ENCODE measurements around the gene IL1R2. TPM values are rescaled to one million over a fixed set of nuclear protein-coding genes. Genes with fewer than 3 reads are reported as not detected.

IL1R2 gene
- total and polyA plus RNA-seq, 2 of the 13 experiments (the other 11 are each of a cell fraction or from before 2014, with no cell fraction given): 3.6 to 7.3 TPM

DNA sequence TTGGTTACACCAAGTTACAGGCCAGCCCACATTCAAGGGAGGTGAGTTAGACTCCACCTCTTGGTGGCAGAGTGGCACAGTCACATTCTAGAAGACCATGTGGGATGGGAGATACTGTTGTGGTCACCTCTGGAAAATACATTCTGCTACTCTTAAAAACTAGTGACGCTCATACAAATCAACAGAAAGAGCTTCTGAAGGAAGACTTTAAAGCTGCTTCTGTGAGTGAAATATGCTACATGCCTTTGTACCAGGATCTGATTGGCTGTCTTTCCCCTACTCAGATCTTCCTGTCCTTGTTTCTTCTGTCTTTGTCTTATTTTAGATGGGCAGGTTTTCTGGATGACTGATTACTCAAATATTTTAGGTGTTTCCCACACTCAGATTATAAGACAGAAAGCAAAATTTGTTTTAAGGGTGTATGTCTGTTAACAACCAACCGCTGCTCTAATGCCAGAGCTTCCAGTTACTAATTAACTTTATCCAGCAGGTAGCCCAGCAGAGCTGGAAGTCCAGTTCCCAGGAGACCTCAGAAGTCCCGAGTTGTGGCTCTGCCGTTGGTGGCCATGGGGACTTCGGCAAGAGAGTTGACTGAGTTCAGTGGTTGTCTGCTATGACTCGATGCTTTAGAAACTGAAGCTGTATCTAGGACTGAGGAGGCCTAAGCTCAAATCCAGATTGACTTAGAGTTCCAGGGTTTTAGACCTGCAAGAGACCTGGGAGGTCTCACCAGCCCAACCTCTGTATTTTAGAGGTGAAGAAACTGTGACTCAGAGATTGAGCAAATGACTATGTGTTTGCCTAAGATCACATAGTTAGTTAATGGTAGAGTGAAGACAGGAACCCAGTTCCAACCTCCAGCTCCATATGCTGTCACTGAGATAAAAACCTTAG is 7.4 kb downstream of the IL1R2 start:
- intact Hi-C loops (cut with micrococcal nuclease; ENCODE audit: unreplicated experiment) (no loop called here), in situ Hi-C loops (cut with HindIII; ENCODE audit: extremely low pct_ligation_motif_present, low pct_unique_long_range_greater_than_20kb) (loop anchor here (10.0 kb wide), 1 partner anchor 356 kb away; the partner anchor contains the start of gene IL18R1)
- TSS peak; percentile 67 for BruUV-seq (replicated peaks)
- Histone ChIP-seq H3K9me3 (ENCODE audit: low read length) (no peaks in the 10 kb centered on the region), H3K79me2 (ENCODE audit: insufficient read depth, low read length) (no peaks in the 10 kb centered on the region), H3K27me3 (ENCODE audit: control insufficient read depth in 1 of 2, insufficient read depth in 2 of 2, low read length in 2 of 2) (peaks cover 2 to 17% of the 10 kb centered on the region in 2 experiments), H3K4me1 (ENCODE audit: insufficient read depth, low read length) (peaks cover 38% of the 10 kb centered on the region), H3K4me2 (ENCODE audit: low read depth, low read length) (peak overlapping the region; percentile 94), H3K27ac (ENCODE audit: extremely low read length, insufficient read depth, low read length) (peak overlapping the region; percentile 86), H2AFZ (ENCODE audit: low read length) (peak overlapping the region; percentile 83), H3K4me3 (replicated peaks in 1 of 3; ENCODE audit: insufficient read depth in 1 of 3, low read depth in 2 of 3, low read length in 3 of 3) (peak overlapping the region; percentile 6 to 60 (median 54)), H3K36me3 (replicated peaks in 1 of 2; ENCODE audit: control insufficient read depth in 1 of 2, insufficient read depth in 2 of 2, low read length in 2 of 2) (no peaks in the 10 kb centered on the region), H4K20me1 (ENCODE audit: insufficient read depth, low read length) (no peaks in the 10 kb centered on the region), H3K9ac (ENCODE audit: insufficient read depth, low read depth, low read length) (peak overlapping the region; percentile 69)
- 4% methylated on average over 6 of the region's 6 CpGs for WGBS (ENCODE audit: low lambda C conversion rate)
- POLR2A ChIA-PET: interaction anchor here (0.7 to 2.3 kb wide), 15 partner anchors 9 to 769 kb away, joined by 3 to 58 read pairs (median 5); partner anchors contain the start of gene IL1R1
- CTCF ChIA-PET (ENCODE audit: low intra/inter-chr PET ratio, low total read pairs): no interaction called here
- ATAC-seq (peak; percentile 95), FAIRE-seq (peak; percentile 92), DNase-seq (ENCODE audit: low spot score) (peak; percentile 89)
- TF ChIP-seq ZMYM2 (CRISPR knock-in tag; IDR thresholded peaks at IDR 0.05) (no peak), NR1H2 (CRISPR knock-in tag; IDR thresholded peaks at IDR 0.05; ENCODE audit: borderline replicate concordance, low read depth) (no peak), RFXANK (CRISPR knock-in tag; IDR thresholded peaks at IDR 0.05) (no peak), CHD4 (IDR thresholded peaks at IDR 0.05; ENCODE audit: borderline replicate concordance, low read length) (no peak), ISX (CRISPR knock-in tag; conservative IDR thresholded peaks at IDR 0.05) (no peak), HDAC6 (IDR thresholded peaks at IDR 0.05; ENCODE audit: low read depth, low read length) (no peak), TP53 (CRISPR knock-in tag; conservative IDR thresholded peaks at IDR 0.05) (no peak), ZBTB7A (CRISPR knock-in tag; IDR thresholded peaks at IDR 0.05) (no peak), ZNF652 (CRISPR knock-in tag; IDR thresholded peaks at IDR 0.05; ENCODE audit: borderline replicate concordance, low read depth) (no peak), ZNF138 (CRISPR knock-in tag; IDR thresholded peaks at IDR 0.05; ENCODE audit: low read depth) (no peak), U2AF2 (IDR thresholded peaks at IDR 0.05; ENCODE audit: low read depth, low read length) (no peak), ZNF7 (CRISPR knock-in tag; IDR thresholded peaks at IDR 0.05) (no peak), FOSL2 (CRISPR knock-in tag; IDR thresholded peaks at IDR 0.05) (peak; percentile 97)
- TF ChIP-seq, protein P1, sequence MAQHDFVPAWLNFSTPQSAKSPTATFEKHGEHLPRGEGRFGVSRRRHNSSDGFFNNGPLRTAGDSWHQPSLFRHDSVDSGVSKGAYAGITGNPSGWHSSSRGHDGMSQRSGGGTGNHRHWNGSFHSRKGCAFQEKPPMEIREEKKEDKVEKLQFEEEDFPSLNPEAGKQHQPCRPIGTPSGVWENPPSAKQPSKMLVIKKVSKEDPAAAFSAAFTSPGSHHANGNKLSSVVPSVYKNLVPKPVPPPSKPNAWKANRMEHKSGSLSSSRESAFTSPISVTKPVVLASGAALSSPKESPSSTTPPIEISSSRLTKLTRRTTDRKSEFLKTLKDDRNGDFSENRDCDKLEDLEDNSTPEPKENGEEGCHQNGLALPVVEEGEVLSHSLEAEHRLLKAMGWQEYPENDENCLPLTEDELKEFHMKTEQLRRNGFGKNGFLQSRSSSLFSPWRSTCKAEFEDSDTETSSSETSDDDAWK (CRISPR knock-in tag; IDR thresholded peaks at IDR 0.05): no peak
- TF ChIP-seq, protein P2, sequence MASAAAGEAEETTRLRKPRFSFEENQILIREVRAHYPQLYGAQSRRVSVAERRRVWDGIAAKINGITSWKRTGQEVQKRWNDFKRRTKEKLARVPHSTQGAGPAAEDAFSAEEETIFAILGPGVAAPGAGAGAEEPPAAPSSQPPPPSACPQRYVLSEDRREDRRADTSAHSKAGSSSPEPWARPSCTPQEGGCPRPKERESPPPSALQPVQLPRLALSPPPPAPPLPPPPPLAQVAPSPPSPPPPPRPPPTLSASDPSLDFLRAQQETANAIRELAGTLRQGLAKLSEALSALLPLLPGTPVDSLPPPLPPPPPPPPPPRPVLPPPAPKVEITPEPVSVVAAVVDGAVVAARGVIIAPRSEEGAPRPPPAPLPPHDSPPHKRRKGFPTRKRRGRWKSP (CRISPR knock-in tag; IDR thresholded peaks at IDR 0.05): peak; percentile 79; the same call in 1 of the 2 replicates
- TF ChIP-seq, protein P3, sequence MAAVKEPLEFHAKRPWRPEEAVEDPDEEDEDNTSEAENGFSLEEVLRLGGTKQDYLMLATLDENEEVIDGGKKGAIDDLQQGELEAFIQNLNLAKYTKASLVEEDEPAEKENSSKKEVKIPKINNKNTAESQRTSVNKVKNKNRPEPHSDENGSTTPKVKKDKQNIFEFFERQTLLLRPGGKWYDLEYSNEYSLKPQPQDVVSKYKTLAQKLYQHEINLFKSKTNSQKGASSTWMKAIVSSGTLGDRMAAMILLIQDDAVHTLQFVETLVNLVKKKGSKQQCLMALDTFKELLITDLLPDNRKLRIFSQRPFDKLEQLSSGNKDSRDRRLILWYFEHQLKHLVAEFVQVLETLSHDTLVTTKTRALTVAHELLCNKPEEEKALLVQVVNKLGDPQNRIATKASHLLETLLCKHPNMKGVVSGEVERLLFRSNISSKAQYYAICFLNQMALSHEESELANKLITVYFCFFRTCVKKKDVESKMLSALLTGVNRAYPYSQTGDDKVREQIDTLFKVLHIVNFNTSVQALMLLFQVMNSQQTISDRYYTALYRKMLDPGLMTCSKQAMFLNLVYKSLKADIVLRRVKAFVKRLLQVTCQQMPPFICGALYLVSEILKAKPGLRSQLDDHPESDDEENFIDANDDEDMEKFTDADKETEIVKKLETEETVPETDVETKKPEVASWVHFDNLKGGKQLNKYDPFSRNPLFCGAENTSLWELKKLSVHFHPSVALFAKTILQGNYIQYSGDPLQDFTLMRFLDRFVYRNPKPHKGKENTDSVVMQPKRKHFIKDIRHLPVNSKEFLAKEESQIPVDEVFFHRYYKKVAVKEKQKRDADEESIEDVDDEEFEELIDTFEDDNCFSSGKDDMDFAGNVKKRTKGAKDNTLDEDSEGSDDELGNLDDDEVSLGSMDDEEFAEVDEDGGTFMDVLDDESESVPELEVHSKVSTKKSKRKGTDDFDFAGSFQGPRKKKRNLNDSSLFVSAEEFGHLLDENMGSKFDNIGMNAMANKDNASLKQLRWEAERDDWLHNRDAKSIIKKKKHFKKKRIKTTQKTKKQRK (IDR thresholded peaks at IDR 0.05; ENCODE audit: low read length): no peak
- TF ChIP-seq, protein P4, sequence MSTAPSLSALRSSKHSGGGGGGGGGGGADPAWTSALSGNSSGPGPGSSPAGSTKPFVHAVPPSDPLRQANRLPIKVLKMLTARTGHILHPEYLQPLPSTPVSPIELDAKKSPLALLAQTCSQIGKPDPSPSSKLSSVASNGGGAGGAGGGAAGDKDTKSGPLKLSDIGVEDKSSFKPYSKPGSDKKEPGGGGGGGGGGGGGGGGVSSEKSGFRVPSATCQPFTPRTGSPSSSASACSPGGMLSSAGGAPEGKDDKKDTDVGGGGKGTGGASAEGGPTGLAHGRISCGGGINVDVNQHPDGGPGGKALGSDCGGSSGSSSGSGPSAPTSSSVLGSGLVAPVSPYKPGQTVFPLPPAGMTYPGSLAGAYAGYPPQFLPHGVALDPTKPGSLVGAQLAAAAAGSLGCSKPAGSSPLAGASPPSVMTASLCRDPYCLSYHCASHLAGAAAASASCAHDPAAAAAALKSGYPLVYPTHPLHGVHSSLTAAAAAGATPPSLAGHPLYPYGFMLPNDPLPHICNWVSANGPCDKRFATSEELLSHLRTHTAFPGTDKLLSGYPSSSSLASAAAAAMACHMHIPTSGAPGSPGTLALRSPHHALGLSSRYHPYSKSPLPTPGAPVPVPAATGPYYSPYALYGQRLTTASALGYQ (CRISPR knock-in tag; IDR thresholded peaks at IDR 0.05): no peak
